Keratinocyte (primary cell): Measurements from ENCODE around the gene ARFGEF3. TPM values are rescaled to one million over a fixed set of nuclear protein-coding genes. Genes with fewer than 3 reads are reported as not detected.

Experiments
- DNase-seq: peaks from one replicate; pipeline ENCODE4 v3.0.0-alpha.2; 2011; ENCODE audit warnings: low read depth, missing footprints, low spot score
- FAIRE-seq: peaks from 2 replicates; lab custom pipeline; 2011; peaks lifted over from hg19 to GRCh38; lab: Jason Lieb, UNC
- H2AFZ ChIP-seq: 2 replicates; pipeline ENCODE4 v1.6.0; 2012; ENCODE audit warnings: low read length, control low read depth, inconsistent platforms; ENCODE audit not compliant: control insufficient read depth
- H3K27ac ChIP-seq: 2 replicates; pipeline ENCODE4 v1.5.1; 2011; ENCODE audit warnings: low read length; ENCODE audit not compliant: control insufficient read depth, insufficient read depth
- H3K27me3 ChIP-seq: 3 replicates; pipeline ENCODE4 v1.6.0; 2011; ENCODE audit warnings: low read length; ENCODE audit not compliant: control insufficient read depth, insufficient read depth; ENCODE audit errors: extremely low read depth
- H3K36me3 ChIP-seq, 2 experiments: 2 replicates in 1 of 2; 3 replicates in 1 of 2; pipeline ENCODE4 v1.5.1; 2011; ENCODE audit warnings: low read length in 2 of 2, mild to moderate bottlenecking in 1 of 2; ENCODE audit not compliant: control insufficient read depth in 2 of 2, insufficient read depth in 2 of 2; ENCODE audit errors: extremely low read depth in 1 of 2
- H3K4me1 ChIP-seq: 3 replicates; pipeline ENCODE4 v1.5.1; 2011; ENCODE audit warnings: low read length; ENCODE audit not compliant: control insufficient read depth, insufficient read depth; ENCODE audit errors: extremely low read depth
- H3K4me2 ChIP-seq: 3 replicates; pipeline ENCODE4 v1.6.0; 2011; ENCODE audit warnings: low read depth, low read length; ENCODE audit not compliant: control insufficient read depth, insufficient read depth; ENCODE audit errors: extremely low read depth
- H3K4me3 ChIP-seq, 3 experiments: fragments of 200-600 bp in 1 of 3; sonication (generic) in 1 of 3; 2 replicates in 2 of 3; 3 replicates in 1 of 3; pipeline ENCODE4 v1.5.1; 2011 to 2016; ENCODE audit warnings: low read length in 3 of 3, mild to moderate bottlenecking in 3 of 3, control low read depth in 2 of 3, inconsistent platforms in 1 of 3, low read depth in 1 of 3, mixed read lengths in 1 of 3, mixed run types in 1 of 3, moderate library complexity in 1 of 3; ENCODE audit not compliant: control insufficient read depth in 2 of 3, insufficient read depth in 2 of 3; ENCODE audit errors: extremely low read depth in 1 of 3
- H3K79me2 ChIP-seq: 2 replicates; pipeline ENCODE4 v1.6.0; 2012; ENCODE audit warnings: low read length; ENCODE audit not compliant: control insufficient read depth, insufficient read depth
- H3K9ac ChIP-seq: 3 replicates; pipeline ENCODE4 v1.6.0; 2011; ENCODE audit warnings: low read length; ENCODE audit not compliant: control insufficient read depth, insufficient read depth; ENCODE audit errors: extremely low read depth
- H3K9me1 ChIP-seq: 3 replicates; pipeline ENCODE4 v1.6.0; 2011; ENCODE audit warnings: low read length; ENCODE audit not compliant: control insufficient read depth, insufficient read depth; ENCODE audit errors: extremely low read depth
- H3K9me3 ChIP-seq: 2 replicates; pipeline ENCODE4 v1.5.1; 2012; ENCODE audit warnings: low read depth, low read length; ENCODE audit not compliant: control insufficient read depth
- H4K20me1 ChIP-seq: 3 replicates; pipeline ENCODE4 v1.6.0; 2011; ENCODE audit warnings: low read length; ENCODE audit not compliant: control insufficient read depth, insufficient read depth; ENCODE audit errors: extremely low read depth
- EZH2 ChIP-seq: IDR thresholded peaks from one replicate; pipeline ENCODE4 v1.6.1; 2012; ENCODE audit warnings: inconsistent platforms, mild to moderate bottlenecking, low read length, moderate library complexity
- dilution Hi-C: fragments of 300-500 bp; cut with MboI; formaldehyde crosslinking; loops from one replicate; pipeline ENCODE4 v1.7.0; 2020; ENCODE audit warnings: low sequenced_read_pairs; ENCODE audit not compliant: extremely low pct_ligation_motif_present
- polyA plus RNA-seq, 5 experiments: library from polyadenylated mRNA; depleted of rRNA in 3 of 5; stranded (reverse) in 3 of 5; stranded (forward) in 1 of 5; unstranded in 1 of 5; fragments of >200 nt; gene quantifications; 1 replicate in 1 of 5; 2 replicates in 3 of 5; 3 replicates in 1 of 5; pipeline versions ENCODE4 v1.2.1 to v1.2.3, GENCODE V29; 2011 to 2012; ENCODE audit warnings: missing spikeins in 2 of 5, low read depth in 1 of 5, low replicate concordance in 1 of 5
- TF ChIP-seq, protein P1 (sequence below), 3 experiments: IDR thresholded peaks in 1 of 3; conservative IDR thresholded peaks in 1 of 3; optimal IDR thresholded peaks in 1 of 3; 2 replicates in 2 of 3; 3 replicates in 1 of 3; pipeline versions ENCODE3 to v1.5.1; 2011; ENCODE audit warnings: low read length in 3 of 3, mild to moderate bottlenecking in 3 of 3, moderate library complexity in 2 of 3, control low read depth in 1 of 3, inconsistent platforms in 1 of 3; ENCODE audit not compliant: insufficient read depth in 2 of 3; ENCODE audit errors: extremely low read depth in 1 of 3

Gene ARFGEF3
- polyA plus RNA-seq, 1 donor (not counting 4 experiments of a cell fraction or from before 2014, with no cell fraction given): 0.09 TPM

DNA sequence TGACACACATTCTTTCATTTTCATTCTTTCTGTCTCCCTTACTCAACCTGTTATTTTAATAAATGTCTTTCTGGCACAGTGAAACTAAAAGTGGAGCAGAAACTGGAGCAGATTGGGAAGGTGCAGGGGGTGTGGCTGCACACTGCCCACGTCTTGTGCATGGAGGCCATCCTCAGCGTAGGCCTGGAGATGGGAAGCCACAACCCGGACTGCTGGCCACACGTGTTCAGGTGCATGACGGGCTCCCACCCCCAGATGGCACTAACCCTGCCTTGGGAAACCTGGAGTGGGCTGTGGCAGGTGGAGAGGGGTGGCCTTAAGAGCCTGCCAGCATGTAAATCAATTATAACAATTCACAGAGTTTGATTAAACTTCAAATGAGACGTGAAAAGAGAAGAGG is 128.0 kb downstream of the ARFGEF3 start:
- Histone ChIP-seq H3K9me1 (no peaks in the 10 kb centered on the region), H3K4me2 (no peak overlapping the region), H3K4me1 (peaks cover 19% of the 10 kb centered on the region), H3K4me3 (no peak overlapping the region), H4K20me1 (no peaks in the 10 kb centered on the region), H3K27me3 (no peaks in the 10 kb centered on the region), H2AFZ (no peak overlapping the region), H3K79me2 (no peaks in the 10 kb centered on the region), H3K36me3 (no peaks in the 10 kb centered on the region), H3K9me3 (no peaks in the 10 kb centered on the region), H3K27ac (no peak overlapping the region), H3K9ac (no peak overlapping the region)
- dilution Hi-C loops: no loop called here
- FAIRE-seq: no peak
- no peak for TF ChIP-seq EZH2
- TF ChIP-seq, protein P1, sequence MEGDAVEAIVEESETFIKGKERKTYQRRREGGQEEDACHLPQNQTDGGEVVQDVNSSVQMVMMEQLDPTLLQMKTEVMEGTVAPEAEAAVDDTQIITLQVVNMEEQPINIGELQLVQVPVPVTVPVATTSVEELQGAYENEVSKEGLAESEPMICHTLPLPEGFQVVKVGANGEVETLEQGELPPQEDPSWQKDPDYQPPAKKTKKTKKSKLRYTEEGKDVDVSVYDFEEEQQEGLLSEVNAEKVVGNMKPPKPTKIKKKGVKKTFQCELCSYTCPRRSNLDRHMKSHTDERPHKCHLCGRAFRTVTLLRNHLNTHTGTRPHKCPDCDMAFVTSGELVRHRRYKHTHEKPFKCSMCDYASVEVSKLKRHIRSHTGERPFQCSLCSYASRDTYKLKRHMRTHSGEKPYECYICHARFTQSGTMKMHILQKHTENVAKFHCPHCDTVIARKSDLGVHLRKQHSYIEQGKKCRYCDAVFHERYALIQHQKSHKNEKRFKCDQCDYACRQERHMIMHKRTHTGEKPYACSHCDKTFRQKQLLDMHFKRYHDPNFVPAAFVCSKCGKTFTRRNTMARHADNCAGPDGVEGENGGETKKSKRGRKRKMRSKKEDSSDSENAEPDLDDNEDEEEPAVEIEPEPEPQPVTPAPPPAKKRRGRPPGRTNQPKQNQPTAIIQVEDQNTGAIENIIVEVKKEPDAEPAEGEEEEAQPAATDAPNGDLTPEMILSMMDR (optimal IDR thresholded peaks at IDR 0.05 in 1 of 3, IDR thresholded peaks at IDR 0.05 in 1 of 3, conservative IDR thresholded peaks at IDR 0.05 in 1 of 3; ENCODE audit: extremely low read depth in 1 of 3, insufficient read depth in 2 of 3, low read length in 3 of 3): peak; percentile 15 to 50 (median 21)
- DNase-seq: no peak

DNA sequence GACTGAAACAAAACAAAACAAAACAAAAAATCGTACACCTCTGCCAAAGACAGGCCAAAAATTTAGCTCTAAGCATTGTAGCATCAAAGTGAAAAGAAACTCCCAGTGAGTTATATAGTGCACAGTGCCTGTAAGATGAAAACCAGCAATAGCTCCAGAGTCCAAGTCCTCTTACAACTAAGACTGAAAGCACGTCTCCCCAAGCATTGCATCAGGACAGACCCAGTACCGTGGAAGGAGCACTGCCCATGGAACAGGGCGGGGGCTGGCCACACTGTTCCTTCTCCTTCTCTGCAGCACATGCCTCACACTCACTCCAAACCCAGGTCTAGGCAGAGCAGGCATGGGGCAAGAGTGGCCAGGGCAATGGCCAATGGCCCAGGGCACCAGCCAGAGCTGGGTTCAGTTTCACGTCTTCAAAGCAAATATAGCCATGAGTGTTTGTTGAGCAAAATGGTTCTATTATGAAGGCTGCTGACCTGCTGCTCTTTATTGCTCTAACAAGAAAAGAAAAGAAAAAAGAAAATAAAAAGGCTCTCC is 128.8 kb downstream of the ARFGEF3 start:
- dilution Hi-C loops: no loop called here
- H4K20me1 ChIP-seq: no peaks in the 10 kb centered on the region
- H3K36me3 ChIP-seq: no peaks in the 10 kb centered on the region
- peaks cover 19% of the 10 kb centered on the region for H3K4me1 ChIP-seq
- DNase-seq (no peak), FAIRE-seq (no peak)
- H3K9ac ChIP-seq: no peak overlapping the region
- H3K4me3 ChIP-seq: no peak overlapping the region
- no peaks in the 10 kb centered on the region for H3K9me1 ChIP-seq
- H3K9me3 ChIP-seq: no peaks in the 10 kb centered on the region
- H3K27ac ChIP-seq: no peak overlapping the region
- H3K79me2 ChIP-seq: no peaks in the 10 kb centered on the region
- no peaks in the 10 kb centered on the region for H3K27me3 ChIP-seq
- H2AFZ ChIP-seq: no peak overlapping the region
- TF ChIP-seq, protein P1 (optimal IDR thresholded peaks at IDR 0.05 in 1 of 3, IDR thresholded peaks at IDR 0.05 in 1 of 3, conservative IDR thresholded peaks at IDR 0.05 in 1 of 3; ENCODE audit: extremely low read depth in 1 of 3, insufficient read depth in 2 of 3, low read length in 3 of 3): no peak
- no peak for TF ChIP-seq EZH2
- H3K4me2 ChIP-seq: no peak overlapping the region
